ENCODE data around the gene NHLH2.

- no peak for TF ChIP-seq EP300 (IDR thresholded peaks at IDR 0.05)
- TF ChIP-seq, protein P1, sequence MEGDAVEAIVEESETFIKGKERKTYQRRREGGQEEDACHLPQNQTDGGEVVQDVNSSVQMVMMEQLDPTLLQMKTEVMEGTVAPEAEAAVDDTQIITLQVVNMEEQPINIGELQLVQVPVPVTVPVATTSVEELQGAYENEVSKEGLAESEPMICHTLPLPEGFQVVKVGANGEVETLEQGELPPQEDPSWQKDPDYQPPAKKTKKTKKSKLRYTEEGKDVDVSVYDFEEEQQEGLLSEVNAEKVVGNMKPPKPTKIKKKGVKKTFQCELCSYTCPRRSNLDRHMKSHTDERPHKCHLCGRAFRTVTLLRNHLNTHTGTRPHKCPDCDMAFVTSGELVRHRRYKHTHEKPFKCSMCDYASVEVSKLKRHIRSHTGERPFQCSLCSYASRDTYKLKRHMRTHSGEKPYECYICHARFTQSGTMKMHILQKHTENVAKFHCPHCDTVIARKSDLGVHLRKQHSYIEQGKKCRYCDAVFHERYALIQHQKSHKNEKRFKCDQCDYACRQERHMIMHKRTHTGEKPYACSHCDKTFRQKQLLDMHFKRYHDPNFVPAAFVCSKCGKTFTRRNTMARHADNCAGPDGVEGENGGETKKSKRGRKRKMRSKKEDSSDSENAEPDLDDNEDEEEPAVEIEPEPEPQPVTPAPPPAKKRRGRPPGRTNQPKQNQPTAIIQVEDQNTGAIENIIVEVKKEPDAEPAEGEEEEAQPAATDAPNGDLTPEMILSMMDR (IDR thresholded peaks at IDR 0.05): no peak
Measured at GRCh38 chr1:115839679-115840237, 1.2 kb downstream of the NHLH2 start.

All from gastroesophageal sphincter (tissue), 3 donors.